A673 (cell line): Measurements from ENCODE around the gene FOXF1.

Experiments
- EZH2 ChIP-seq: fragments of 200-600 bp; sonication (generic); IDR thresholded peaks from 2 replicates; pipeline ENCODE4 v1.6.1; 2017; ENCODE audit warnings: borderline replicate concordance, low read depth, mild to moderate bottlenecking, mixed read lengths, antibody characterized with exemption, low read length; ENCODE audit not compliant: poor library complexity, severe bottlenecking
- TF ChIP-seq, protein P1 (sequence below): fragments of 300-800, 200-600 bp; sonication (generic); conservative IDR thresholded peaks from 2 replicates; pipeline ENCODE4 v1.5.1; 2017; ENCODE audit warnings: low read depth, mild to moderate bottlenecking, antibody characterized with exemption, low read length, moderate library complexity, mixed read lengths

DNA sequence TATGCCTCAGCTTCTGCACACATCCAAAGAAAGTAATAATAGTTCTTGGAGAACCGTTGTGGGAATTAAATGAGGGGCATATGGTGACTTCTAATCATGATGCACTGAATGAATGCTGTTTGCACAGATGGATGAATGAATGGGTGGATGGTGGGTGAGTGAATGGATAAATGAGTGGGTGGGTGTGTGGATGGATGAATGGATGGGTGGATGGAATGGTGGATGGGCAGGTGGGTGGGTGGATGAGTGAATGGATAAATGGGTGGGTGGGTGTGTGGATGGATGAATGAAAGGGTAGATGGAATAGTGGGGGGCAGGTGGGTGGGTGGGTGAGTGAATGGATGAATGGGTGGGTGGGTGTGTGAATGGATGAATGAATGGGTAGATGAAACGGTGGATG lies 44.9 kb upstream of the FOXF1 start:
- TF ChIP-seq, protein P1, sequence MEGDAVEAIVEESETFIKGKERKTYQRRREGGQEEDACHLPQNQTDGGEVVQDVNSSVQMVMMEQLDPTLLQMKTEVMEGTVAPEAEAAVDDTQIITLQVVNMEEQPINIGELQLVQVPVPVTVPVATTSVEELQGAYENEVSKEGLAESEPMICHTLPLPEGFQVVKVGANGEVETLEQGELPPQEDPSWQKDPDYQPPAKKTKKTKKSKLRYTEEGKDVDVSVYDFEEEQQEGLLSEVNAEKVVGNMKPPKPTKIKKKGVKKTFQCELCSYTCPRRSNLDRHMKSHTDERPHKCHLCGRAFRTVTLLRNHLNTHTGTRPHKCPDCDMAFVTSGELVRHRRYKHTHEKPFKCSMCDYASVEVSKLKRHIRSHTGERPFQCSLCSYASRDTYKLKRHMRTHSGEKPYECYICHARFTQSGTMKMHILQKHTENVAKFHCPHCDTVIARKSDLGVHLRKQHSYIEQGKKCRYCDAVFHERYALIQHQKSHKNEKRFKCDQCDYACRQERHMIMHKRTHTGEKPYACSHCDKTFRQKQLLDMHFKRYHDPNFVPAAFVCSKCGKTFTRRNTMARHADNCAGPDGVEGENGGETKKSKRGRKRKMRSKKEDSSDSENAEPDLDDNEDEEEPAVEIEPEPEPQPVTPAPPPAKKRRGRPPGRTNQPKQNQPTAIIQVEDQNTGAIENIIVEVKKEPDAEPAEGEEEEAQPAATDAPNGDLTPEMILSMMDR: no peak
- no peak for TF ChIP-seq EZH2
